Neural cell (in vitro differentiated cells): ENCODE results near the gene PCCA. TPM values are rescaled to one million over a fixed set of nuclear protein-coding genes. Genes with fewer than 3 reads are reported as not detected.

Experiments used
- H2AFZ ChIP-seq: fragments of 200-600, 300-800 bp; sonication (generic), shearing (Covaris generic); 2 replicates; pipeline ENCODE4 v1.6.0; 2014; ENCODE audit warnings: low read depth, mild to moderate bottlenecking, antibody characterized with exemption, low read length, moderate library complexity
- H3F3A ChIP-seq: fragments of 200-600 bp; shearing (Covaris generic); 2 replicates; pipeline ENCODE4 v1.6.1; 2016; ENCODE audit warnings: mild to moderate bottlenecking, moderate library complexity, mixed read lengths, antibody characterized with exemption, low read length; ENCODE audit not compliant: insufficient read depth, poor library complexity, severe bottlenecking
- H3K27ac ChIP-seq: fragments of 200-600, 300-800 bp; sonication (generic), shearing (Covaris generic); 2 replicates; pipeline ENCODE4 v1.5.1; 2014; ENCODE audit warnings: mild to moderate bottlenecking, low read length, moderate library complexity
- H3K27me3 ChIP-seq: fragments of 300-800, 200-600 bp; sonication (generic), shearing (Covaris generic); 2 replicates; pipeline ENCODE4 v1.6.0; 2014; ENCODE audit warnings: mild to moderate bottlenecking, low read depth, low read length, moderate library complexity; ENCODE audit not compliant: insufficient read depth
- H3K36me3 ChIP-seq: fragments of 300-800, 200-600 bp; sonication (generic), shearing (Covaris generic); 2 replicates; pipeline ENCODE4 v1.5.1; 2014; ENCODE audit warnings: mild to moderate bottlenecking, antibody characterized with exemption, low read length, moderate library complexity; ENCODE audit not compliant: insufficient read depth
- H3K4me2 ChIP-seq: fragments of 300-800, 200-600 bp; sonication (generic), shearing (Covaris generic); 2 replicates; pipeline ENCODE4 v1.6.0; 2014; ENCODE audit warnings: mild to moderate bottlenecking, low read length
- H3K4me3 ChIP-seq: fragments of 300-800, 200-600 bp; sonication (generic), shearing (Covaris generic); 2 replicates; pipeline ENCODE4 v1.5.1; 2014; ENCODE audit warnings: mild to moderate bottlenecking, low read length, moderate library complexity
- H3K79me2 ChIP-seq: fragments of 200-600 bp; shearing (Covaris generic); replicated peaks from 2 replicates; pipeline ENCODE4 v1.6.0; 2014; ENCODE audit warnings: mild to moderate bottlenecking, low read length, moderate library complexity; ENCODE audit not compliant: insufficient read depth
- H3K9ac ChIP-seq: fragments of 300-800, 200-600 bp; sonication (generic), shearing (Covaris generic); 2 replicates; pipeline ENCODE4 v1.6.1; 2016; ENCODE audit warnings: mild to moderate bottlenecking, low read length, mixed read lengths
- H3K9me2 ChIP-seq: fragments of 200-600 bp; shearing (Covaris generic); 2 replicates; pipeline ENCODE4 v1.6.1; 2016; ENCODE audit warnings: mild to moderate bottlenecking, low read length, mixed read lengths; ENCODE audit not compliant: insufficient read depth
- H3K9me3 ChIP-seq: fragments of 200-600, 300-800 bp; sonication (generic), shearing (Covaris generic); 2 replicates; pipeline ENCODE4 v1.6.1; 2016; ENCODE audit warnings: mild to moderate bottlenecking, mixed run types, low read length, moderate library complexity, mixed read lengths
- H4K20me1 ChIP-seq: fragments of 200-600 bp; shearing (Covaris generic); 2 replicates; pipeline ENCODE4 v1.6.1; 2016; ENCODE audit warnings: mild to moderate bottlenecking, mixed run types; ENCODE audit not compliant: insufficient read depth
- EP300 ChIP-seq: fragments of 450-650 bp; conservative IDR thresholded peaks from 2 replicates; pipeline ENCODE4 v1.6.1; 2014; ENCODE audit warnings: antibody characterized with exemption, mild to moderate bottlenecking, moderate library complexity; ENCODE audit not compliant: poor library complexity, severe bottlenecking
- EZH2 ChIP-seq: fragments of 200-600, 300-800 bp; shearing (Covaris generic), sonication (generic); IDR thresholded peaks from 2 replicates; pipeline ENCODE4 v1.6.1; 2014; ENCODE audit warnings: antibody characterized with exemption, low read length, borderline replicate concordance, mild to moderate bottlenecking; ENCODE audit not compliant: insufficient read depth, poor library complexity, severe bottlenecking
- MXI1 ChIP-seq: fragments of 450-650 bp; conservative IDR thresholded peaks from 2 replicates; pipeline ENCODE4 v1.6.1; 2014; ENCODE audit warnings: antibody characterized with exemption, mild to moderate bottlenecking; ENCODE audit not compliant: poor library complexity, severe bottlenecking
- POLR2AphosphoS5 ChIP-seq: IDR thresholded peaks from 2 replicates; pipeline ENCODE4 v1.6.1; 2012
- RAD21 ChIP-seq: fragments of 450-650 bp; conservative IDR thresholded peaks from 2 replicates; pipeline ENCODE4 v1.6.1; 2014; ENCODE audit warnings: antibody characterized with exemption, mild to moderate bottlenecking, moderate library complexity
- SMC3 ChIP-seq: fragments of 450-650 bp; conservative IDR thresholded peaks from 2 replicates; pipeline ENCODE4 v1.6.1; 2014; ENCODE audit warnings: antibody characterized with exemption, mild to moderate bottlenecking, moderate library complexity; ENCODE audit not compliant: poor library complexity
- TAF1 ChIP-seq: IDR thresholded peaks from 2 replicates; pipeline ENCODE4 v1.6.1; 2012; ENCODE audit warnings: low read depth
- polyA plus RNA-seq: library from polyadenylated mRNA; depleted of rRNA; stranded (reverse); fragments of >200 nt; gene quantifications from 2 replicates; pipeline ENCODE4 v1.2.3, GENCODE V29; 2014
- TF ChIP-seq, protein P1 (sequence below): fragments of 450-650 bp; IDR thresholded peaks from 2 replicates; pipeline ENCODE4 v1.5.1; 2014; ENCODE audit warnings: antibody characterized with exemption, mild to moderate bottlenecking, moderate library complexity; ENCODE audit not compliant: poor library complexity, severe bottlenecking
- TF ChIP-seq, protein P2 (sequence below): IDR thresholded peaks from 2 replicates; pipeline ENCODE4 v1.6.1; 2012; ENCODE audit warnings: borderline replicate concordance

PCCA gene
- polyA plus RNA-seq, 1 donor from 2014 or later: 17.0 TPM

DNA sequence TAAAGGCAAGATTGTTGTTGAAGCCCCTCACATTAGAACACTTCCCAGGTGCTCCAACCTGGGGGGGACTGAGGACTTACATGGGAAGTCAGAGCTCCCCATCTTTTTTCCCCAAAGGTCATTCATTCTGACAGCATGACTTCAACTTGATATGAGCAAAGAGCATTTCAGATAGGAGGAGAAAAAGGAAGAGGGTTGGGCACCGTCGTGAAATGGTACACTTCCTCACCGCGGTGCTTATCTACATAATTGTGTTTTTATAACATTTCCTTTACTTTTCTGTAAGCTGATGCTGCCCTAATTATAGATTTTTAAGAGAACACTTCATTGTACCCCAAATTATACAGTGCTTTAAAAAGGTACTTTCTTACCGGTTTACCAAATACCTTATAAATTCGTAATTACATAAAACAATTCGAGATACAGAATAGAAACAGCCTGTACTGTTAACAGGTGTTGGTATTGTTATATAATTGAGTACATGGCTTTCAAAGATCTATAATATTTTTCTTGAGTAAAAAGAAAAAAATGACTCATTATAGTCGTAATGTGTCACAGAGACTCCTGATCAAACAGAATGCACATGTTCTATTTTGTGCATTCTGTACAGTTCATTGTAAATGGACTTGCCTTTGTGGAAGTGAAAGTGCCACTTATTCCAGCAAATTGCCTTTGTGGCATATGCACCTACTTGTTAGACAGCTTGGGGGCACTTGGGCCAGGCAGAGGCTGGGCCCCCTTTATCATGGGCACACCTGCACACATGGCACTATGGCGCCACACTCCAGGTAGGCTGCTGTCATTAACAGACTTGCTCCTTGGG, 417.9 kb downstream of the PCCA start:
- Histone ChIP-seq H3K9me2 (no peaks in the 10 kb centered on the region), H3K4me2 (no peak overlapping the region), H3K27me3 (no peaks in the 10 kb centered on the region), H3K9me3 (no peaks in the 10 kb centered on the region), H2AFZ (no peak overlapping the region), H4K20me1 (no peaks in the 10 kb centered on the region), H3K36me3 (no peaks in the 10 kb centered on the region), H3K4me3 (no peak overlapping the region), H3K27ac (no peak overlapping the region), H3F3A (peaks cover 3% of the 10 kb centered on the region), H3K79me2 (no peaks in the 10 kb centered on the region), H3K9ac (no peak overlapping the region)
- TF ChIP-seq, protein P1, sequence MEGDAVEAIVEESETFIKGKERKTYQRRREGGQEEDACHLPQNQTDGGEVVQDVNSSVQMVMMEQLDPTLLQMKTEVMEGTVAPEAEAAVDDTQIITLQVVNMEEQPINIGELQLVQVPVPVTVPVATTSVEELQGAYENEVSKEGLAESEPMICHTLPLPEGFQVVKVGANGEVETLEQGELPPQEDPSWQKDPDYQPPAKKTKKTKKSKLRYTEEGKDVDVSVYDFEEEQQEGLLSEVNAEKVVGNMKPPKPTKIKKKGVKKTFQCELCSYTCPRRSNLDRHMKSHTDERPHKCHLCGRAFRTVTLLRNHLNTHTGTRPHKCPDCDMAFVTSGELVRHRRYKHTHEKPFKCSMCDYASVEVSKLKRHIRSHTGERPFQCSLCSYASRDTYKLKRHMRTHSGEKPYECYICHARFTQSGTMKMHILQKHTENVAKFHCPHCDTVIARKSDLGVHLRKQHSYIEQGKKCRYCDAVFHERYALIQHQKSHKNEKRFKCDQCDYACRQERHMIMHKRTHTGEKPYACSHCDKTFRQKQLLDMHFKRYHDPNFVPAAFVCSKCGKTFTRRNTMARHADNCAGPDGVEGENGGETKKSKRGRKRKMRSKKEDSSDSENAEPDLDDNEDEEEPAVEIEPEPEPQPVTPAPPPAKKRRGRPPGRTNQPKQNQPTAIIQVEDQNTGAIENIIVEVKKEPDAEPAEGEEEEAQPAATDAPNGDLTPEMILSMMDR: no peak
- TF ChIP-seq, protein P2, sequence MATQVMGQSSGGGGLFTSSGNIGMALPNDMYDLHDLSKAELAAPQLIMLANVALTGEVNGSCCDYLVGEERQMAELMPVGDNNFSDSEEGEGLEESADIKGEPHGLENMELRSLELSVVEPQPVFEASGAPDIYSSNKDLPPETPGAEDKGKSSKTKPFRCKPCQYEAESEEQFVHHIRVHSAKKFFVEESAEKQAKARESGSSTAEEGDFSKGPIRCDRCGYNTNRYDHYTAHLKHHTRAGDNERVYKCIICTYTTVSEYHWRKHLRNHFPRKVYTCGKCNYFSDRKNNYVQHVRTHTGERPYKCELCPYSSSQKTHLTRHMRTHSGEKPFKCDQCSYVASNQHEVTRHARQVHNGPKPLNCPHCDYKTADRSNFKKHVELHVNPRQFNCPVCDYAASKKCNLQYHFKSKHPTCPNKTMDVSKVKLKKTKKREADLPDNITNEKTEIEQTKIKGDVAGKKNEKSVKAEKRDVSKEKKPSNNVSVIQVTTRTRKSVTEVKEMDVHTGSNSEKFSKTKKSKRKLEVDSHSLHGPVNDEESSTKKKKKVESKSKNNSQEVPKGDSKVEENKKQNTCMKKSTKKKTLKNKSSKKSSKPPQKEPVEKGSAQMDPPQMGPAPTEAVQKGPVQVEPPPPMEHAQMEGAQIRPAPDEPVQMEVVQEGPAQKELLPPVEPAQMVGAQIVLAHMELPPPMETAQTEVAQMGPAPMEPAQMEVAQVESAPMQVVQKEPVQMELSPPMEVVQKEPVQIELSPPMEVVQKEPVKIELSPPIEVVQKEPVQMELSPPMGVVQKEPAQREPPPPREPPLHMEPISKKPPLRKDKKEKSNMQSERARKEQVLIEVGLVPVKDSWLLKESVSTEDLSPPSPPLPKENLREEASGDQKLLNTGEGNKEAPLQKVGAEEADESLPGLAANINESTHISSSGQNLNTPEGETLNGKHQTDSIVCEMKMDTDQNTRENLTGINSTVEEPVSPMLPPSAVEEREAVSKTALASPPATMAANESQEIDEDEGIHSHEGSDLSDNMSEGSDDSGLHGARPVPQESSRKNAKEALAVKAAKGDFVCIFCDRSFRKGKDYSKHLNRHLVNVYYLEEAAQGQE: no peak
- no peak for TF ChIP-seq SMC3
- no peak for TF ChIP-seq TAF1
- TF ChIP-seq EP300: no peak
- TF ChIP-seq MXI1: no peak
- TF ChIP-seq EZH2: no peak
- TF ChIP-seq RAD21: no peak
- TF ChIP-seq POLR2AphosphoS5: no peak

DNA sequence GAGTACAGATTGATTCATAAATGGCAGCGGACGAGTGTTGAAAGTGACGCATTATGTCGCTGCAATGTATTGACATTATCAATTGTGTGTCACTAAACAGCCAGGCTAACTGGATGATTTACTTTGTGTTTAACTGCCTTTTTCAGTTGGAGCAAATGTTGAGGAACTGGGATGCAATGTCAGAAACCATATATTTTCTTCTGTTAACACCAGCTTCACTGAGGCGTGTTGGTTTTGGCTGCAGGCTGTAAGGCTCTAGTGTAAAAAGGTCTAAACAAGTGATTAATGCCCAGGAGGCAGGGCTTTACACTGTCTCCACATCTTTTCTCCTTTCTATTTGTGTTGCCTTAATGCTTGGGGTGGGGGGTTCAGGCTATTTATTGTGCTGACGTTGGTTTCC, 419.6 kb downstream of the PCCA start:
- Histone ChIP-seq H3K9me2 (no peaks in the 10 kb centered on the region), H2AFZ (no peak overlapping the region), H4K20me1 (no peaks in the 10 kb centered on the region), H3K36me3 (no peaks in the 10 kb centered on the region), H3K27ac (no peak overlapping the region), H3K9me3 (no peaks in the 10 kb centered on the region), H3K79me2 (no peaks in the 10 kb centered on the region), H3K9ac (no peak overlapping the region), H3K4me3 (no peak overlapping the region), H3K4me2 (no peak overlapping the region), H3K27me3 (no peaks in the 10 kb centered on the region), H3F3A (peaks cover 3% of the 10 kb centered on the region)
- peak; percentile 39 for TF ChIP-seq POLR2AphosphoS5
- peak; percentile 17 for TF ChIP-seq EP300
- TF ChIP-seq RAD21: no peak
